WI38 (cell line): ENCODE measurements around the gene SBSN.
"Not testable (repeated sequence)": the region's sequence is repeated elsewhere in the genome, so short reads cannot be mapped to it uniquely, and the experiment has no call there.

ENCODE experiments used
- H3K4me3 ChIP-seq: 2 replicates; pipeline ENCODE4 v1.5.1; 2011; ENCODE audit warnings: low read depth, mild to moderate bottlenecking, control low read depth, low read length
- CTCF ChIP-seq: IDR thresholded peaks from 2 replicates; pipeline ENCODE4 v1.5.1; 2012; ENCODE audit warnings: low read depth, mild to moderate bottlenecking, control low read depth, low read length

Gene SBSN

DNA sequence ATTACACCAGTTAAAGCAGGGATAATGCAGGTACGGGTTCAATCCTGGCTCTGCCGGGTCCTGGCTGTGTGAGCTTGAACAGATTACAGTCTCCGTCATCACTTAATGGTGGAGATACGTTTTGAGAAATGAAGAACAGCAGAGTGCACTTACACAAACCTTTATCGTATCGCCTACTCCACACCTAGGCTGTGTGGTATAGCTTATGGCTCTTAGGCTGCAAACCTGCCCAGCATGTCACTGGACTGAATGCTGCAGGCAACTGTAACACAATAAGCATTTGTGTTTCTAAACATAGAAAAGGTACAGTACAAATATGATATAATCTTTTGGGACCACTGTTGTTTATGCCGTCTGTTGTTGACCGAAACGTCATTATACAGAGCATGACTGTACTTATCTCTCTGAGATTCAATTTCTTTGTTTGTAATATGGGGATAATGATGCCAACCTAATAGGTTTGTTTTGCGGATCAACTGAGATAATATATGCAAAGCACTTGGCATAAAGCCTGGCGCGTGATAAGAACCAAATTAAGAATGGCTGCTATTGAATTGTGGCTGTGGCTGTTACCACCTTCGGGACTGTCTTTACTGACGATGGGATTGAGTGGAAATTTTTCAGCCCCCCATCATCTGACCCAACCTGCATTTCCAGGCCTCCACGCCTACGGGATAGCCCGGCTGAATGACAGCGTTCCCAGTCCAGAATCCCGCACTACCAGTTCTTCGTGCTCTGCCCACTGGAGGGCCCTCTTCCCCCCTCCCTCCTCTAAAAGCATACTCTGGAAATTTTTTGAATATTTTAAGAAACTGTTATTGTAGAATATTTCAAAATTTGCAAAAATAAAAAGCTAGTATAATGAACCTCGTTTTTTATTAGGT lies 49.1 kb downstream of the SBSN start:
- H3K4me3 ChIP-seq = no peak overlapping the region
- TF ChIP-seq CTCF = no peak

GRCh38 chr19:35476149-35476548 lies 52.0 kb downstream of the SBSN start:
- no peak overlapping the region for H3K4me3 ChIP-seq
- no peak for TF ChIP-seq CTCF

DNA sequence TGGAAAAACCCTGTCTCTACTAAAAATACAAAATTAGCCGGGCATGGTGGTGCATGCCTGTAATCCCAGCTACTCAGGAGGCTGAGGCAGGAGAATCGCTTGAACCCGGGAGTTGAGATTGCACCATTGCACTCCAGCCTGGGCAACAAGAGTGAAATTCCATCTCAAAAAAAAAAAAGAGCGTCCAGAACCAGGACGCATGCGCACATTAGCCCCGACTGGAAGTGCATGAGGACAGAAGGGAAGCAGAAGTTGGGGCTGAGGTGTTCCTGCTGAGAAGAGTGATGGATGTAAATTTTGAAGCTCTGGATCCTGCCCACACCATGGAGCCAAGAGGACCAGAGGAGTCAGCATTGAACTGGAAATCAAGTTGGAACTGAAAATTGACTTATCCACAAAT lies 53.5 kb downstream of the SBSN start:
- not testable (repeated sequence) for H3K4me3 ChIP-seq

DNA sequence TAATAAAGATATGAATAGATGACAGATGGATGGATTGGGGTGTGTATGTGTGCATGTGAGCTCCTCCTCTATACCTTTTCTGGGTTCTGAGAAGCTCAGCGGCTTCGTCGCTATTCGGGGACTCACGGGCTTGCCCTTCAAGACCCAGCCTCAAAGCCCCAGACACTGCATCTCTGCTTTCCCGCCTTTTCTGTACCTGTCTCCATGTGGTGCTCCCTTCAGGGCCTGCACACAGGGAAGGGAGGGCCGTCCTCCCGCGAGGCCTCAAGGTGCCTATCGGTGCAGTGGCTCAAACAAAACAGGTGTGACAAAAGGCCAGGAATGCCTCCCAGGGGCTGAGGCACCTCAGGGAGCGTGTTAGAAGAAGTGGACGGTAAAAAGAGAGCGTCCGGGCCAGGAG lies 54.0 kb downstream of the SBSN start:
- H3K4me3 ChIP-seq = no peak overlapping the region
- no peak for TF ChIP-seq CTCF
